K562 (cell line): Measurements from ENCODE around the gene DCAF17. TPM values are rescaled to one million over a fixed set of nuclear protein-coding genes. Genes with fewer than 3 reads are reported as not detected.

Source experiments
- EP300 ChIP-seq: IDR thresholded peaks from 2 replicates; pipeline ENCODE4 v1.6.1; 2012; ENCODE audit warnings: low read length, improper control_type of control experiment
- GATAD2B ChIP-seq: fragments of 450-650 bp; IDR thresholded peaks from 2 replicates; pipeline ENCODE4 v1.6.1; 2017; ENCODE audit warnings: mild to moderate bottlenecking, borderline replicate concordance
- MAFF ChIP-seq: IDR thresholded peaks from 2 replicates; pipeline ENCODE4 v1.6.1; 2012; ENCODE audit warnings: low read length, improper control_type of control experiment
- POLR2G ChIP-seq: fragments of 200-400 bp; formaldehyde crosslinking; IDR thresholded peaks from 2 replicates; pipeline ENCODE4 v1.6.1; 2017; ENCODE audit warnings: low read depth, mild to moderate bottlenecking, antibody characterized with exemption, low read length, moderate library complexity
- RCOR1 ChIP-seq, 2 experiments: IDR thresholded peaks; 2 replicates each; pipeline ENCODE4 v1.6.1; 2012; ENCODE audit warnings: low read depth in 2 of 2, low read length in 2 of 2, borderline replicate concordance in 1 of 2, improper control_type of control experiment in 1 of 2
- SMARCA4 ChIP-seq: fragments of 450-650 bp; IDR thresholded peaks from 2 replicates; pipeline ENCODE4 v1.6.1; 2016
- ZNF707 ChIP-seq: fragments of 250-450 bp; sonication (Bioruptor Pico); conservative IDR thresholded peaks from 2 replicates; pipeline ENCODE4 v1.8.0; 2022; ENCODE audit warnings: inconsistent platforms, mild to moderate bottlenecking, moderate library complexity
- polyA plus RNA-seq, 8 experiments: library from polyadenylated mRNA; depleted of rRNA in 4 of 8; stranded (reverse) in 5 of 8; unstranded in 3 of 8; fragments of >200 nt; fragmentation: Nextera tagmentation in 2 of 8; fragmentation: Illumina TruSeq in 1 of 8; extraction: Ambion mirVana in 2 of 8; extraction: Trizol in 1 of 8; gene quantifications; 2 replicates each; pipeline versions ENCODE4 v1.2.1 to v1.2.3, GENCODE V29; 2011 to 2014; ENCODE audit warnings: inconsistent platforms in 1 of 8, missing spikeins in 1 of 8
- total RNA-seq, 7 experiments: library from RNA; depleted of rRNA in 6 of 7; stranded (reverse); fragments of >200 nt in 6 of 7; fragmentation: Illumina TruSeq in 2 of 7; extraction: Trizol in 2 of 7; gene quantifications; 2 replicates each; pipeline versions ENCODE4 v1.2.1 to v1.2.3, GENCODE V29; 2011 to 2021; ENCODE audit warnings: low replicate concordance in 1 of 7
- TF ChIP-seq, protein P1 (sequence below): fragments of 200-800 bp; sonication (Bioruptor generic); IDR thresholded peaks from 2 replicates; pipeline ENCODE4 v1.6.1; 2017; ENCODE audit warnings: missing genetic modification characterization, missing compliant biosample characterization
- TF ChIP-seq, protein P2 (sequence below): IDR thresholded peaks from 2 replicates; pipeline ENCODE4 v1.6.1; 2012; ENCODE audit warnings: low read depth, low read length, improper control_type of control experiment, borderline replicate concordance
- TF ChIP-seq, protein P3 (sequence below): sonication (generic); formaldehyde crosslinking; IDR thresholded peaks from 2 replicates; pipeline ENCODE4 v1.5.0; 2020; ENCODE audit warnings: missing genetic modification reagents

Gene DCAF17
- total and polyA plus RNA-seq, 9 of the 15 experiments (the other 6 are each of a cell fraction or from before 2014, with no cell fraction given): 10.0 to 38.5 (median 27.1) TPM

DNA sequence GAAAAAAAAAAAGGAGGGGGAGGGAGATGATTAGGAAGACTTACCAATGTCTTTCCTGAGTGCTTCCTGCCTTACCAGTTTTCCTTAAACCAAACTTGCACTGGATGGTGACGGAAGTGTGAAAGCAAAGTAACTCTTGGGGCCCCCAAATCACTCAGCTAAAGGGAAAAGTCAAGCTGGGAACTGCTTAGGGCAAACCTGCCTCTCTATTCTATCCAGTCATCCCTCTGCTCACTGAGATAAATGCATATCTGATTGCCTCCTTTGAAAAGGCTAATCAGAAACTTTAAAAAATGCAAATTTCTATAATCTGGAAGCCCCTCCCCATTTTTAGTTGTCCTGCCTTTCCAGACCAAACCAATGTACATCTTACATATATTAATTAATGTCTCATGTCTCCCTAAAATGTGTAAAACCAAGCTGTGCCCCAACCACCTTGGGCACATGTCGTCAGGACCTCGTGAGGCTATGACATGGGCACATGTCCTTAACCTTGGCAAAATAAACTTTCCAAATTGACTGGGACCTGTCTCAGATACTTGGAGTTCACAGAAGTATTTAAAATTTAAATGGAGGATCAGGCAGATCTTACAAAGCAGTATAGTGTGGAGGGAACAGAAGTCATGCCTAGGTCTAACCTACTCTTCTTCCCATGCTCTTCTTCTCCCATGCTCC, 81.0 kb downstream of the DCAF17 start (continued):
- TF ChIP-seq, protein P1, sequence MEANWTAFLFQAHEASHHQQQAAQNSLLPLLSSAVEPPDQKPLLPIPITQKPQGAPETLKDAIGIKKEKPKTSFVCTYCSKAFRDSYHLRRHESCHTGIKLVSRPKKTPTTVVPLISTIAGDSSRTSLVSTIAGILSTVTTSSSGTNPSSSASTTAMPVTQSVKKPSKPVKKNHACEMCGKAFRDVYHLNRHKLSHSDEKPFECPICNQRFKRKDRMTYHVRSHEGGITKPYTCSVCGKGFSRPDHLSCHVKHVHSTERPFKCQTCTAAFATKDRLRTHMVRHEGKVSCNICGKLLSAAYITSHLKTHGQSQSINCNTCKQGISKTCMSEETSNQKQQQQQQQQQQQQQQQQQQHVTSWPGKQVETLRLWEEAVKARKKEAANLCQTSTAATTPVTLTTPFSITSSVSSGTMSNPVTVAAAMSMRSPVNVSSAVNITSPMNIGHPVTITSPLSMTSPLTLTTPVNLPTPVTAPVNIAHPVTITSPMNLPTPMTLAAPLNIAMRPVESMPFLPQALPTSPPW (CRISPR knock-in tag): no peak
- peak; percentile 20; the same call in 1 of the 2 replicates for TF ChIP-seq MAFF
- TF ChIP-seq RCOR1 (IDR thresholded peaks at IDR 0.05; ENCODE audit: borderline replicate concordance in 1 of 2, low read depth in 2 of 2, low read length in 2 of 2): peak in 1 of 2 experiments; percentile 63; a peak in 1 of 4 replicates
- 0 out of 2 replicates have a peak, but pooled peaks have one; percentile 23 for TF ChIP-seq ZNF707
- TF ChIP-seq POLR2G: no peak
- TF ChIP-seq, protein P2, sequence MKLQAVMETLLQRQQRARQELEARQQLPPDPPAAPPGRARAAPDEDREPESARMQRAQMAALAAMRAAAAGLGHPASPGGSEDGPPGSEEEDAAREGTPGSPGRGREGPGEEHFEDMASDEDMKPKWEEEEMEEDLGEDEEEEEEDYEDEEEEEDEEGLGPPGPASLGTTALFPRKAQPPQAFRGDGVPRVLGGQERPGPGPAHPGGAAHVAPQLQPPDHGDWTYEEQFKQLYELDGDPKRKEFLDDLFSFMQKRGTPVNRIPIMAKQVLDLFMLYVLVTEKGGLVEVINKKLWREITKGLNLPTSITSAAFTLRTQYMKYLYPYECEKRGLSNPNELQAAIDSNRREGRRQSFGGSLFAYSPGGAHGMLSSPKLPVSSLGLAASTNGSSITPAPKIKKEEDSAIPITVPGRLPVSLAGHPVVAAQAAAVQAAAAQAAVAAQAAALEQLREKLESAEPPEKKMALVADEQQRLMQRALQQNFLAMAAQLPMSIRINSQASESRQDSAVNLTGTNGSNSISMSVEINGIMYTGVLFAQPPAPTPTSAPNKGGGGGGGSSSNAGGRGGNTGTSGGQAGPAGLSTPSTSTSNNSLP: 0 out of 2 replicates have a peak, but pooled peaks have one; percentile 23
- peak; percentile 77 for TF ChIP-seq SMARCA4
- TF ChIP-seq GATAD2B: peak; percentile 38; the same call in 1 of the 2 replicates
- TF ChIP-seq, protein P3, sequence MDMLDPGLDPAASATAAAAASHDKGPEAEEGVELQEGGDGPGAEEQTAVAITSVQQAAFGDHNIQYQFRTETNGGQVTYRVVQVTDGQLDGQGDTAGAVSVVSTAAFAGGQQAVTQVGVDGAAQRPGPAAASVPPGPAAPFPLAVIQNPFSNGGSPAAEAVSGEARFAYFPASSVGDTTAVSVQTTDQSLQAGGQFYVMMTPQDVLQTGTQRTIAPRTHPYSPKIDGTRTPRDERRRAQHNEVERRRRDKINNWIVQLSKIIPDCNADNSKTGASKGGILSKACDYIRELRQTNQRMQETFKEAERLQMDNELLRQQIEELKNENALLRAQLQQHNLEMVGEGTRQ (CRISPR knock-in tag): no peak
- TF ChIP-seq EP300: peak; percentile 64; the same call in 1 of the 2 replicates
- TF ChIP-seq, all 486 proteins: peak for 30
